WI38 (cell line): ENCODE results near the gene MYORG.

Experiments used
- H3K4me3 ChIP-seq: 2 replicates; pipeline ENCODE4 v1.5.1; 2011; ENCODE audit warnings: low read depth, mild to moderate bottlenecking, control low read depth, low read length
- CTCF ChIP-seq: IDR thresholded peaks from 2 replicates; pipeline ENCODE4 v1.5.1; 2012; ENCODE audit warnings: low read depth, mild to moderate bottlenecking, control low read depth, low read length

Gene MYORG

DNA sequence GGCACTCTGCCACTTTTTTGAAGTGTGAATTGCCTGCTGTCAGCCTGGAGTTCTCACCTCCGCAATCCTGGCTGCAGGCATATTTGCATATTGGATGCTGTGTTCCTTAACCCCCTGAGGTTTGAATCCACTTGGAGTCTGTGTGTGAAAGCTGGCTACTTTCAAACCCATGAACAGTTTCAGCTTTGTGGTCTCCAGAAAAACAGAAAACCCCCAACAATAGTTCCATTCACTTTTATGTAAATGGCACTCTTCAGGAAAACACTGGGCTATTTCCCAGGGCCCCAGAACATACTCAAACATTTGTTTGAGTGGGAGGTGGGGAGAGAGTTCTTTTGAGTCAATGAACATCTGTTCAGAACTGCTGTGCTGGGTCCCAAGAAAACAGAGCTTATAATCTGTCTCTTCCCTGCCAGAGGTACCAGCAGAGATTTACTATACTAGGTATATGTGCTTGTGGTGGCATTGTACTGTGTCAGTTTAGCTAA is 42.3 kb downstream of the MYORG start:
- TF ChIP-seq CTCF, result no peak
- H3K4me3 ChIP-seq, result no peak overlapping the region

GRCh38 chr9:34333836-34334235 is 42.9 kb downstream of the MYORG start:
- no peak for TF ChIP-seq CTCF

DNA sequence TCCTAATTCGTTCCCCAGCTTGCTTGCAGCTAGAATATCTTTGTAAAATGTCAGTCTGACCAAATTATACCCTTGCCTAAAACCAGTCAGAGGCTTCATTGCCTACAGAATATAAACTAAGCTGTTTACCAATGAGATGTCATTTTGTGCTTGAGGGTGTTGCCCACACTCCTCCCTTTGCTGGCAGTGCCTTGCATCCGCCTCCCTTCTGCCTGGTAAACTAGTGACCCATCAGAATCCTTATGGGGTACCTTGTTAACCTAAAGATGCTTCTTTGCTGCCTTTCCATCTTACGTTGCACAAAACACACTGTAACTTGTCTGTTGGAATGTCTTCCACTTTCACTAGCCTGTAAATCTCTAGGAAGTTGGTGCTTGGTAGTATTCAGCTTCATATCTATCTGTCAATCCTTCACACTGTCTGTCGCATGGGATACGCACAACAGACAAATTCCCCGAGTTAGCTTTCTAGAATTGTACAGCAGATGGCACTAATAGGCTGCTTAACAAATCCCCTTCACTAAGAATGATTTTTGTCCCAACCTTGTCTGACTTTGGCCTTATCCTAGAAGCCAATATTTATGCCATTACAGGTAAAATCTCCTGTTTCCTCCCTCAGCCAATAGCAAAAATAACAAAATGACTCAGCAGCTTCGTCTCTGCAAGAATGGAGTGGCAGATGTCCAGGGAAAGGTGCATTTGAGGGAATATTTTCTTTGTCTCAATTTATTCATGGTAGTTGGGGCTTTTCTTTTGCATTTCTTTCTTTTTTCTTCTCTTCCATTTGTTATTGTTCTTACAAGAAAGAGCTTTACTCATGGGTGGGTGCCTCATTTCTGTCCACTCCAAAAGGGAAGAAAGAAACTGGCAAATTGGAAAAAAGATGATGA is 44.4 kb downstream of the MYORG start:
- no peak for TF ChIP-seq CTCF
- no peak overlapping the region for H3K4me3 ChIP-seq

More at GRCh38 chr9:34333836-34334235, 42.9 kb downstream of the MYORG start:
- H3K4me3 ChIP-seq, result no peak overlapping the region

GRCh38 chr9:34331196-34331595 is 45.5 kb downstream of the MYORG start:
- TF ChIP-seq CTCF, result no peak
- no peak overlapping the region for H3K4me3 ChIP-seq

GRCh38 chr9:34328987-34329832 is 47.5 kb downstream of the MYORG start, which contains the start of the genes KIF24 and NUDT2:
TSS of gene KIF24 (minus strand) at chr9:34329268. CDS start at chr9:34311346, 17,922 bp downstream.
TSS of gene NUDT2 (plus strand) at chr9:34329569. CDS start at chr9:34339040, 9,471 bp downstream.
- peak within 1 kb of the TSS; percentile 98 for H3K4me3 ChIP-seq
- no peak for TF ChIP-seq CTCF

GRCh38 chr9:34328500-34328986 is 48.2 kb downstream of the MYORG start:
- peak overlapping the region; percentile 98 for H3K4me3 ChIP-seq
- TF ChIP-seq CTCF, result no peak
